ENCODE data around the gene RAB31.

The RAB31 gene

DNA sequence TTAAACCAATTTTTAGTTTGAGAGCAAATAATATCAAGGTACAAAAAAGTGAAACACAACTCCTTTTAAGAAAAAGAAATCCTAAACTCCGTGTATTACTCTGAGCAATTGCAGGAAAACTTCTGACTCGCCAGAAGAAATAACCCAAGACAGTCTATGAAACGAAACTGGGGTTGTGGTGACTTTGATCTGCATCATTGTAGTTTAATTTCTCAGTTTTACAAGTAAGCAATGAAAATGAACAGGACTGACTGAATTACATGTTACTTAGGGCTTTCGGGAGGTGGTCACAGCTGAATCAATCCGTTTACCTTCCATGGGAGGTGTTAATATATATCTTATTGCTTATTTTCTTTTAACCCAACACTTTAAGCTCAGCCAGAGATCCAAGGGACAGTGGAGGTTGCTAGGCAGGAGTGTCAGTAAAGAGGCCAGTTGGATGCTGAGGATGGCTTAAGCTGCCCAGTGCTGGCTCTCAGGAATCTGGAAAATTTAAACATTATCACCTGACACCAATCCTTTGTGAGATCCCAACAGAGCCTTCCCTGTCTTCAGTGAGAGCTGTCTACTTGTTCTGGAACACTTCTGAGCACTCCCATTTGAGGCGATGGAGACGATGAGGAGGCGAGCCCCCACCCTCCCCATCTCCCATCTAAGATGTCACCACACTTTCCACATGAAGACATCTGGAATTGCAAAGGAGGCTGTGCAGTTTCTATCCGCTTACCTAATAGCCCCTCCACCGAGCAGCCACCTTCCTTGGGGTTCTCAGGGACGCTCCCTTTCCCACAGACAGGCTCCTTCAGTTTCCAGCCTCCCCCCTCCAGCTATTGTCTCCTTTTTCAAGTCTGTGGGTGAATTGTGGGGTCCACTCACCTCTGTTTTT, 3.6 kb upstream of the RAB31 start:
- H3K27ac ChIP-seq (ENCODE audit: low read depth in 2 of 2, low read length in 2 of 2): no peak overlapping the region
- no peaks in the 10 kb centered on the region for H3K36me3 ChIP-seq (ENCODE audit: control insufficient read depth in 2 of 2, insufficient read depth in 2 of 2, low read length in 2 of 2)
- peaks cover 0 to 2% of the 10 kb centered on the region in 2 donors for H3K4me1 ChIP-seq (ENCODE audit: control insufficient read depth in 2 of 2, insufficient read depth in 2 of 2, low read length in 2 of 2)

DNA sequence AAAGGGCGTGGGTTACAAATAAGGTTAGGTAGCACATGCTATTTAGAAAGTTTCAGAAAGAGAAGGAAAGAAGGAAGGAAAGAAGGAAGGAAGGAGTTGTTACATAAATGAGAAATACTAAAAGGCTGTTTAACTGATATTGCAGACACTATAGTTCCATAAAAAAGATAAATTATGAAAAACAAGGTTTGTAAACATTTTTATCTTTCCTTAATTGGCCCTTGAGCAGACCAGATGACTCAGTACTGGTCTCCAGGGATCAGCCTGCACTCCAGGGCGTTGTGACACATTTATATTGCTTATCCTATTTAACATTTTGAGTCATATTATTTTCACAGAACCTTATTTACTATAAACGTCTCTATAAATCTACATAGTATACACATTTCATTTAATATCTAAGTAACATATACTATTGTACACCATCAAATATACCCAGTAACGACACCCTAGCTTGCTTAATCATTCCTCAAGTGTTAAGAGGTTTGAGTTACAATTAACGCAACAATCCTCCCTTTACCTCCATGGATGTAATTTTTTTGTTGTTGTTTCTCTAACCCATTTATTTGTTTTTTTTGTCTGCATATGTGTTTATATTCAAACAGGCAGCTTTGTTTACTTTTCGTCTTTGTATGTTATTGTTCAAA, 2.8 kb upstream of the RAB31 start:
- peaks cover 15 to 20% of the 10 kb centered on the region in 2 donors for H3K27me3 ChIP-seq (ENCODE audit: control insufficient read depth in 2 of 2, insufficient read depth in 2 of 2, low read length in 2 of 2)
- H3K9ac ChIP-seq (ENCODE audit: low read depth in 1 of 2, low read length in 2 of 2): no peak overlapping the region
- no peak overlapping the region for H3K27ac ChIP-seq (ENCODE audit: low read depth in 2 of 2, low read length in 2 of 2)
- H3K4me3 ChIP-seq (ENCODE audit: low read length in 2 of 2): no peak overlapping the region
- no peaks in the 10 kb centered on the region for H3K9me3 ChIP-seq (ENCODE audit: control insufficient read depth in 2 of 2, low read length in 2 of 2)
- H3K4me1 ChIP-seq (ENCODE audit: control insufficient read depth in 2 of 2, insufficient read depth in 2 of 2, low read length in 2 of 2): peaks cover 0 to 5% of the 10 kb centered on the region in 2 donors
- H3K36me3 ChIP-seq (ENCODE audit: control insufficient read depth in 2 of 2, insufficient read depth in 2 of 2, low read length in 2 of 2): no peaks in the 10 kb centered on the region

More for the DNA sequence above, 3.6 kb upstream of the RAB31 start:
- no peaks in the 10 kb centered on the region for H3K9me3 ChIP-seq (ENCODE audit: control insufficient read depth in 2 of 2, low read length in 2 of 2)
- H3K9ac ChIP-seq (ENCODE audit: low read depth in 1 of 2, low read length in 2 of 2): no peak overlapping the region
- H3K4me3 ChIP-seq (ENCODE audit: low read length in 2 of 2): no peak overlapping the region
- peaks cover 8 to 12% of the 10 kb centered on the region in 2 donors for H3K27me3 ChIP-seq (ENCODE audit: control insufficient read depth in 2 of 2, insufficient read depth in 2 of 2, low read length in 2 of 2)

DNA sequence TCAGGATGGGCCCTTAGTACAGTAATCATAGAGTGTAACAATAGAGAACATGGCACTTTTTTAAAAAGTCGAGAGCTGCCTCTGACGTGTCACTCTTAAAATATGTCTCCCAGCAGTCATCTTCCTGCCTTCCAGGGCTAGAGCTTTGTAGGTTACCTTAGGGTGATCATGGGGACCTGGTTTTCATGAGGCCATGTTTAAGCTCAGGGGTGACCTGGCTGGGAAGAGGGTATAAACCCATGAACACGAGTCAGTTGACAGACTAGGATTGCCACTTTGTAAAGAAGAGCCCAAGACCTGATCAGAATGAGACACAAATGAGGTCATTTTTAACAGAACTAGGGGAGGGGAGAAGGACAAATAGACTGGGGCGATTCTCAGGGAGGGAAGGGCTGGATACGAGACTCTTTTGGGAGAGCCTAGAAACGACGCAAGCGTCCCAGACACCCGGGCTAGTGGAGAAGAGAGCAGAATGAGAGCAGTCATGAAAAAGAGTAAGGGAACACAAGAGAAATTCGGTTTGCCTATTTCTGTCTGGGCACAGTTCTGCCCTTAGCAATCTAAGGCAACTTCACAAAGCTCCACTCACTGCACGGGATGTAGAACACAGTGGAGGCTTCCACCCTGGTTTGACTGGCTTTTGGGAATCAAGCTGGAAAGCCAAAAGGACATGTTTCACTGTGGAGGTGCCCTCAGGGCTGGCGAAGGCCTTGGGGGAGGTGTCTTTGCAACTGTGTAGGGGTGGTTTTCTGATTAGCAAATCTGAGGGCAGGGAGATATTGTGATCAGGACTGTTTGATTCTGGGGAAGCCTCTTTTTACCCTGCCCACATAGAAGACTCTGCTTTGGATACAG, 1.8 kb upstream of the RAB31 start:
- peaks cover 0 to 5% of the 10 kb centered on the region in 2 donors for H3K4me1 ChIP-seq (ENCODE audit: control insufficient read depth in 2 of 2, insufficient read depth in 2 of 2, low read length in 2 of 2)
- H3K4me3 ChIP-seq (ENCODE audit: low read length in 2 of 2): no peak overlapping the region
- H3K36me3 ChIP-seq (ENCODE audit: control insufficient read depth in 2 of 2, insufficient read depth in 2 of 2, low read length in 2 of 2): no peaks in the 10 kb centered on the region
- no peak overlapping the region for H3K9ac ChIP-seq (ENCODE audit: low read depth in 1 of 2, low read length in 2 of 2)
- peaks cover 15 to 21% of the 10 kb centered on the region in 2 donors for H3K27me3 ChIP-seq (ENCODE audit: control insufficient read depth in 2 of 2, insufficient read depth in 2 of 2, low read length in 2 of 2)
- no peak overlapping the region for H3K27ac ChIP-seq (ENCODE audit: low read depth in 2 of 2, low read length in 2 of 2)
- H3K9me3 ChIP-seq (ENCODE audit: control insufficient read depth in 2 of 2, low read length in 2 of 2): no peaks in the 10 kb centered on the region

DNA sequence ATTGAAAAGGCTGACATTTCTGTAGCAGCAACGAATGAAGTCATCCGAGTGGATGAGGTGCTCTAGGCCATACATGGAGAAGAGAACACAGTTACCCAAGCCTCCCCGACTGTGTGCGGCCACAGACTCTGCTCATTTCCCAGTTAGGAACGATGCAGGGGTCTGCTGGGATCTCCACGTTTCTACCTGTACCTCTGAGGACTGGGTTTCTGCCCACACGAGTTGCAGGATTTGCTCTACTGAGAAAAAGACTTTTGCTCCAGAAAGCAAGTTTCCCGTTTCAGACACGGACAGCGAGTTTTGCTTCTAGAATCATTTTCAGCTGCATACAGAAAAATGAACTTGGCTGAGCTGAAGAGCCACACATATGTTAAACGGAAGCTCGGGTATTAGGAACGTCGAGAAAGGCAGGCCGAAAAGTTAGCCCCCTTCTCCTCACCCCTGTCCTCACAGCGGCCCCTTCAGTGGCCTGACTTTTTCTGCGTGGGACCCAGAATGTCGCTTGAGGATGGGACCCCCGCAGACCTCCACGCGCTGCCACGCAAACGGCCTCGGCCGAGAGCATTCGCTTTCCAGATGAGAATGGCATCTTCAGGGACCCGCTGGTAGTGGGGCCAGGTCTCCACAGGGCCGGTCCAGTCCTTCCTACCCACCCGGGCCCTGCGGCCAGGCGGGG, 582 bp upstream of the RAB31 start:
- no peaks in the 10 kb centered on the region for H3K36me3 ChIP-seq (ENCODE audit: control insufficient read depth in 2 of 2, insufficient read depth in 2 of 2, low read length in 2 of 2)
- peaks cover 0 to 5% of the 10 kb centered on the region in 2 donors for H3K4me1 ChIP-seq (ENCODE audit: control insufficient read depth in 2 of 2, insufficient read depth in 2 of 2, low read length in 2 of 2)
- peak overlapping the region; percentile 40 to 67 for H3K4me3 ChIP-seq (ENCODE audit: low read length in 2 of 2)
- no peaks in the 10 kb centered on the region for H3K9me3 ChIP-seq (ENCODE audit: control insufficient read depth in 2 of 2, low read length in 2 of 2)
- peak overlapping the region; percentile 32 to 36 for H3K9ac ChIP-seq (ENCODE audit: low read depth in 1 of 2, low read length in 2 of 2)
- H3K27me3 ChIP-seq (ENCODE audit: control insufficient read depth in 2 of 2, insufficient read depth in 2 of 2, low read length in 2 of 2): peaks cover 15 to 25% of the 10 kb centered on the region in 2 donors
- H3K27ac ChIP-seq (ENCODE audit: low read depth in 2 of 2, low read length in 2 of 2): peak overlapping the region; percentile 77 to 87

DNA sequence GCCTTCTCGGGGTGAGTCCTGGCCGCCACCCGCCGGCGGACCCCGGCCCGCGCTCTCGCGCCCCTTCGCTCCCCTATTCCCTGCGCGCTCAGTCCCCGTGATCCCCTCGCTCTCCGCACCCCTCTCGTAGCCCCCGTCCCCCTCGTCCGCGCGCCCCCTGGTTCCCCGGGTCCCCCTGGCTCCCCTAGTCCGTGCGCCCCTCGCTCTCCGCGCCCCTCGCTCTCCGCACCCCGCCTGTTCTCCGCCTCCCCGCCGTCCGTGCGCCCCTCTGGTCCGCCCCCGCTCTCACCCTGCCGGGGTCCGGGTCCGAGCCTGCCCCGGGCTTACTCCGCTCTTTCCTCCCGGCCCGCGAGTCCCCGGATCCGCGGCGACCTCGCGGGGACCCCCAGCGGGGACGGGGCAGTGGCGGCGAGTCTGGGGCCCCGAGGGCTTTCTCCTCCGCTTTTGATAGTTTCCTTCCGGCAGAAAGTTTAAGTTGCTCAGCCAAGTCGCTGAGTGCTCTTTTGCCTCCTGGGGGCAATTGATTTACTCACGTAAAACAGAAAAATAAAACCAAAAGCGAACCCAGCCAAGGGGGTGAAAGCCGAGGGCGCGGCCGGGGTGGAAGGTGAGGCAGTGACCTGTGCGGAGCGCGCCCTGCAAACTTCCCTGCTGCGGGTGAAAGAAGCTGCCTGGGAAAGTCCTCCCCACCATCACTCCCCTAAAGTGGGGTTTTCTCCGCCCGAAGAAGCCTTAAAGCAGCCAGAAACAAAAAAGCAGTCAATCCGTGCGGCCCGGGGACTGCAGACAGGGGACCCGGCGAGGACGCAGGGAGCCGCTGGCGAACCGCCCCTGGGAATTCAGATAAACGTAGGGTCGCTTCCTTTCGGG, 568 bp downstream of the RAB31 start:
- Histone ChIP-seq H3K4me1 (ENCODE audit: control insufficient read depth in 2 of 2, insufficient read depth in 2 of 2, low read length in 2 of 2) (peaks cover 0 to 5% of the 10 kb centered on the region in 2 donors), H3K27me3 (ENCODE audit: control insufficient read depth in 2 of 2, insufficient read depth in 2 of 2, low read length in 2 of 2) (peaks cover 15 to 30% of the 10 kb centered on the region in 2 donors), H3K9me3 (ENCODE audit: control insufficient read depth in 2 of 2, low read length in 2 of 2) (no peaks in the 10 kb centered on the region), H3K9ac (ENCODE audit: low read depth in 1 of 2, low read length in 2 of 2) (peak overlapping the region; percentile 60 to 71), H3K4me3 (ENCODE audit: low read length in 2 of 2) (peak overlapping the region; percentile 71 to 78), H3K36me3 (ENCODE audit: control insufficient read depth in 2 of 2, insufficient read depth in 2 of 2, low read length in 2 of 2) (no peaks in the 10 kb centered on the region), H3K27ac (ENCODE audit: low read depth in 2 of 2, low read length in 2 of 2) (peak overlapping the region; percentile 68 to 77)

DNA sequence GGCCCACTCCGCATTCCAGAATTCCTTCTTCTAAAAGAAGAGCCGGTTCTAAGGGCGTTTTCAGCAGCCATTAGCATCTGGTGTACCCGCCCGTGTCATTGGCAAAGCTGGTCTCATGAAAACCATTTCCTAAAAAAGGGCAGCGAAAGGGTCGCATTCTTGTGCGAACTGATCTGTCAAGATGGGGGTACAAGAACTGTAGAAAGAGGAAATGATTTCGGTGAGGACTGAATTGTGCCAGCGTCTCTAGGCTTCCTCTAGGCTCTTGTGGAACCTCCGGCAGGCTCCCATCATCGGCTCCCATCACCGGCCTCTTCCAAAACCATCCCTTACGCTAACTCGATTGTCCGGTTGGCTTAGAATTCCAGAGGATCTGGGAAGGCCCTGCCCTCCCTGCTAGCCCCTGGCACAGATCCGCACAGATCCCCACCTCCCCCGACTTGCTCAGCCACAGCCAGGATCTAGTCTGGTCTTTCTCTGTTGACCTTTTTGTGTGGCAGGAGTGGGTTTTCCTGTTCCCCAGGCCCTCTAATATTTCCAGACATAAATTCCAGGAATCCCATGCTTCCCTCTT, 1.3 kb downstream of the RAB31 start:
- peaks cover 15 to 30% of the 10 kb centered on the region in 2 donors for H3K27me3 ChIP-seq (ENCODE audit: control insufficient read depth in 2 of 2, insufficient read depth in 2 of 2, low read length in 2 of 2)
- no peaks in the 10 kb centered on the region for H3K9me3 ChIP-seq (ENCODE audit: control insufficient read depth in 2 of 2, low read length in 2 of 2)
- H3K4me3 ChIP-seq (ENCODE audit: low read length in 2 of 2): peak overlapping the region; percentile 71 to 78
- no peaks in the 10 kb centered on the region for H3K36me3 ChIP-seq (ENCODE audit: control insufficient read depth in 2 of 2, insufficient read depth in 2 of 2, low read length in 2 of 2)
- H3K27ac ChIP-seq (ENCODE audit: low read depth in 2 of 2, low read length in 2 of 2): peak overlapping the region; percentile 68 to 77
- peaks cover 0 to 5% of the 10 kb centered on the region in 2 donors for H3K4me1 ChIP-seq (ENCODE audit: control insufficient read depth in 2 of 2, insufficient read depth in 2 of 2, low read length in 2 of 2)
- peak overlapping the region; percentile 52 to 71 for H3K9ac ChIP-seq (ENCODE audit: low read depth in 1 of 2, low read length in 2 of 2)

DNA sequence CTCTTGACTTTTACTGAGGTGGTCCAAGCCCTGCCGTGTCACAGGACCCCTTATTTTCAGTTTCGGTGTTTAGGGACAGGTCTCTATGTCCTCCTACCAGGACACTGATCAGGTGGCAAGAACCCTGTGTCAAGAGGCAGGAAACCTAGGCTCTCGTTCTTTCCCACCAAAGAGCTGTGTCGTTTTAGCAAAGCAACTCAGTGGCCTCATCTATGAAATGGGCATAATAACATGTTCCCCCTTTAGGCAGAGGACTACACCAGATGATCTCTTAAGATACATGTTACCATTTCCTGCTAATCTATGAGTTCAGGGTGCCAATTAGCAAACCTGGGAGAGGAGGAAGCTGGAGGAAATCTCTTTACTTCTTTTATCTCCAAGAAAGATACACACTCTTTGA, 1.9 kb downstream of the RAB31 start:
- Histone ChIP-seq H3K9ac (ENCODE audit: low read depth in 1 of 2, low read length in 2 of 2) (peak overlapping the region in 1 of 2 donors; percentile 14), H3K9me3 (ENCODE audit: control insufficient read depth in 2 of 2, low read length in 2 of 2) (no peaks in the 10 kb centered on the region), H3K27ac (ENCODE audit: low read depth in 2 of 2, low read length in 2 of 2) (peak overlapping the region; percentile 68 to 77), H3K27me3 (ENCODE audit: control insufficient read depth in 2 of 2, insufficient read depth in 2 of 2, low read length in 2 of 2) (peaks cover 15 to 30% of the 10 kb centered on the region in 2 donors), H3K4me3 (ENCODE audit: low read length in 2 of 2) (peak overlapping the region; percentile 71 to 78), H3K4me1 (ENCODE audit: control insufficient read depth in 2 of 2, insufficient read depth in 2 of 2, low read length in 2 of 2) (peaks cover 0 to 5% of the 10 kb centered on the region in 2 donors), H3K36me3 (ENCODE audit: control insufficient read depth in 2 of 2, insufficient read depth in 2 of 2, low read length in 2 of 2) (no peaks in the 10 kb centered on the region)

DNA sequence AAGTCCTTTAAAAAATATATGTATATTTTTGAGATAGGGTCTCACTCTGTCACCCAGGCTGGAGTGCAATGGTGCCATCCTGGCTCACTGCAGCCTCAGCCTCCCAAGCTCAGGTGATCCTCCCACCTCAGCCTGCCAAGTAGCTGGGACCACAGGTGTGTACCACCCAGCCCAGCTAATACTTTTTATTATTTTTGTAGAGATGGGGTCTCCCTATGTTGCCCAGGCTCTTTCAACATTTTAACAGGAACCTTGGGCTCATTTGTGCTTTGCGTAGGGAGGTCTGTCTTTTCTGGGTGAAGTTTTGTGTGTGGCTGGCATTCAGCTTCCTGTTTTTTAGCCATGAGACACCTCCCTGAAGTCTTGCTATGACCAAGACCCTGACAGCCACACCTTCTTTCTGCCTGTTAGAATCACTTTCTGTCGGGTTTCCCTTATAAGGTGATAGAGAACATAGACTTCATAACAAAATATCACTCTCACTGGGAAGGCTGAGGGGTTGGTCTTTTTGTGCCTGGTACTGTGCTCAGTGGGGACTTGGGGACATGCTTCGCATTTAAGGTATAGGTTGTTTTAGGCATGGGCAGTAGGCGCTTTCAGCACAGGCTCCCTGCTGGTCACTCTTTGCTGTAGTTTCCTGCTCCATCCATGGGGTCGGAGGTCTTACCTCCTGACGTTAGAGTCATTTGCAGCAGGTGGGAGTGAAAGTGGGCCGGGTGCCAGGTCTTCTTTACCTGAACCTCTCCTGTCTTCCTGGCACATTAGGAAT, 3.4 kb downstream of the RAB31 start:
- peak overlapping the region in 1 of 2 donors; percentile 24 for H3K27ac ChIP-seq (ENCODE audit: low read depth in 2 of 2, low read length in 2 of 2)
- H3K4me3 ChIP-seq (ENCODE audit: low read length in 2 of 2): no peak overlapping the region
- H3K36me3 ChIP-seq (ENCODE audit: control insufficient read depth in 2 of 2, insufficient read depth in 2 of 2, low read length in 2 of 2): no peaks in the 10 kb centered on the region
- H3K9me3 ChIP-seq (ENCODE audit: control insufficient read depth in 2 of 2, low read length in 2 of 2): no peaks in the 10 kb centered on the region
- H3K27me3 ChIP-seq (ENCODE audit: control insufficient read depth in 2 of 2, insufficient read depth in 2 of 2, low read length in 2 of 2): peaks cover 15 to 30% of the 10 kb centered on the region in 2 donors
- H3K9ac ChIP-seq (ENCODE audit: low read depth in 1 of 2, low read length in 2 of 2): no peak overlapping the region
- H3K4me1 ChIP-seq (ENCODE audit: control insufficient read depth in 2 of 2, insufficient read depth in 2 of 2, low read length in 2 of 2): peaks cover 0 to 5% of the 10 kb centered on the region in 2 donors

Data from mucosa of rectum (tissue), 2 donors.